GM19372 (cell line): ENCODE results near the gene PCDHGA3.
"Not testable (repeated sequence)": the region's sequence is repeated elsewhere in the genome, so short reads cannot be mapped to it uniquely, and the experiment has no call there.

Source experiments
- ATAC-seq: cut with Tn5 transposase; IDR thresholded peaks from one replicate; pipeline ENCODE4 v1.9.1; 2021; ENCODE audit warnings: mild to moderate bottlenecking, low read depth, moderate library complexity; ENCODE audit not compliant: unreplicated experiment

Gene PCDHGA3

GRCh38 chr5:141345327-141345726 is 1.7 kb downstream of the PCDHGA3 start:
- ATAC-seq: no peak

- ATAC-seq: not testable (repeated sequence)
Observed at GRCh38 chr5:141346017-141346416, 2.4 kb downstream of the PCDHGA3 start.

- ATAC-seq: no peak
Observed at GRCh38 chr5:141349917-141350619, 6.4 kb downstream of the PCDHGA3 start, which contains the start of gene PCDHGB1. TSS of gene PCDHGB1 (plus strand) at chr5:141350099. CDS start at chr5:141350261, 162 bp downstream.

- no peak for ATAC-seq
Observed at GRCh38 chr5:141351591-141351990, 8.0 kb downstream of the PCDHGA3 start.

- no peak for ATAC-seq
Observed at GRCh38 chr5:141354900-141355469, 11.4 kb downstream of the PCDHGA3 start, which contains the start of gene PCDHGA4. TSS of gene PCDHGA4 (plus strand) at chr5:141355021. CDS start at chr5:141355108, 87 bp downstream.

- ATAC-seq: no peak
Observed at GRCh38 chr5:141355641-141356040, 12.0 kb downstream of the PCDHGA3 start.

- ATAC-seq: no peak
Observed at GRCh38 chr5:141356133-141356532, 12.5 kb downstream of the PCDHGA3 start.

- ATAC-seq: no peak
Observed at GRCh38 chr5:141356950-141357349, 13.3 kb downstream of the PCDHGA3 start.

GRCh38 chr5:141359790-141360426 is 16.3 kb downstream of the PCDHGA3 start, which contains the start of gene PCDHGB2:
TSS of gene PCDHGB2 (plus strand) at chr5:141359994. CDS start at chr5:141360136, 142 bp downstream.
- ATAC-seq: no peak

GRCh38 chr5:141360685-141361084 is 17.1 kb downstream of the PCDHGA3 start:
- ATAC-seq: no peak

- no peak for ATAC-seq
Observed at GRCh38 chr5:141362719-141363118, 19.1 kb downstream of the PCDHGA3 start.

GRCh38 chr5:141363952-141364660 is 20.5 kb downstream of the PCDHGA3 start, which contains the start of gene PCDHGA5:
TSS of gene PCDHGA5 (plus strand) at chr5:141364162. CDS start at chr5:141364331, 169 bp downstream.
- ATAC-seq: no peak

- no peak for ATAC-seq
Observed at GRCh38 chr5:141366016-141366896, 22.6 kb downstream of the PCDHGA3 start.

- ATAC-seq: no peak
Observed at GRCh38 chr5:141369994-141370848, 26.6 kb downstream of the PCDHGA3 start, which contains the start of gene PCDHGB3. TSS of gene PCDHGB3 (plus strand) at chr5:141370242. CDS start at chr5:141370395, 153 bp downstream.

- ATAC-seq: no peak
Observed at GRCh38 chr5:141371572-141372475, 28.2 kb downstream of the PCDHGA3 start.

GRCh38 chr5:141373673-141374317 is 30.2 kb downstream of the PCDHGA3 start, which contains the start of gene PCDHGA6:
TSS of gene PCDHGA6 (plus strand) at chr5:141373891. CDS start at chr5:141374084, 193 bp downstream.
- ATAC-seq: no peak

- no peak for ATAC-seq
Observed at GRCh38 chr5:141374627-141375026, 31.0 kb downstream of the PCDHGA3 start.
